ENCODE measurements around the gene FBXL17.

DNA sequence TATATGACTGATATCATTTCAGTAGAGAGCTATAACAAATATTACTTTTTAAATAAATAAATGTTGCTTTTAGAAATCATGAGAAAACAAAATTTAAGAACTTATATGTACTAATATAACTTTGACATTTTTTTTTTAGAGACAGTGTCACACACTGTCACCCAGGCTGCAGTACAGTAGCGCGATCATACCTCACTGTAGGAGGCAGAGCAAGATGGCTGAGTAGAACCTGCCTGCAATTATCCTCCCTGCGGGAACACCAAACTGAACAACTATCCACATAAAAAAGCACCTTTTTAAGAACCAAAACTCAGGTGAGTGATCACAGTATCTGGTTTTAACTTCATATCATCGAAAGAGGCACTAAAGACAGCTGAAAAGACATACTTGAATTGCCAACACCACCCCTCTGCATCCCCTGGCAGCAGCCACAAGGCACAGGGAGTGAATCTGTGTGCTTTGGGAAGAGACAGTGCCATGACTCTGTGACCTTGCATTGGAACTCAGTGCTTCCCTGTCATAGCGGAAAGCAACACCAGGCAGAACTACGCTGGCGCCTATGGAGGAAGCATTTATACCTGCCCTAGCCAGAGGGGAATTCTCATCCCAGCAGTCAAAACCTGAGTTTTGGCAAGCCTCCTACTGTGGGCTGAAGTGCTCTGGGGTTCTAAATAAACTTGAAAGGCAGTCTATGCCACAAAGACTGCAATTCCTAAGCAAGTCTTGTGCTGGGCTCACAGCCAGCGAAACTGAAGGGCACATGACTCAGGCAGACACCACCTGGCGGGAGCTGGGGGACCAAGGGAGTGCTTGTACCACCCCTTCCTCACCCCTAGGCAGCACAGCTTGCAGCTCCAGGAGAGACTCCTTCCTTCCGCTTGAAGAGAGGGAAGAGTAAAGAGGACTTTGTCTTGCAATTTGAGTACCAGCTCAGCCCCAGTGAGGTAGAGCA lies 142.7 kb downstream of the FBXL17 start:
- no peak for TF ChIP-seq POLR2A (IDR thresholded peaks at IDR 0.05; ENCODE audit: low read depth)
- TF ChIP-seq POLR2AphosphoS5 (IDR thresholded peaks at IDR 0.05) = no peak

Measured in esophagus muscularis mucosa (tissue), 2 donors.